ENCODE measurements around the gene CYP21A2.
"Not testable (repeated sequence)": the region's sequence is repeated elsewhere in the genome, so short reads cannot be mapped to it uniquely, and the experiment has no call there.

Gene CYP21A2

GRCh38 chr6:32055756-32056155 lies 17.5 kb downstream of the CYP21A2 start:
- not testable (repeated sequence) for H3K9me3 Mint-ChIP-seq

GRCh38 chr6:32056254-32056653 lies 18.0 kb downstream of the CYP21A2 start:
- no peak overlapping the region for H3K27ac Mint-ChIP-seq
- H3K27me3 Mint-ChIP-seq (ENCODE audit: low read depth), result peaks cover 3% of the 10 kb centered on the region

More at GRCh38 chr6:32055756-32056155, 17.5 kb downstream of the CYP21A2 start:
- H3K27me3 Mint-ChIP-seq (ENCODE audit: low read depth); H3K36me3 Mint-ChIP-seq (ENCODE audit: low read depth); DNase-seq (ENCODE audit: low spot score); H3K27ac Mint-ChIP-seq; H3K4me1 Mint-ChIP-seq (ENCODE audit: low read depth); H3K4me3 Mint-ChIP-seq: not testable (repeated sequence)

GRCh38 chr6:32057966-32058365 lies 19.8 kb downstream of the CYP21A2 start:
- Mint-ChIP-seq H3K4me1 (ENCODE audit: low read depth) (no peaks in the 10 kb centered on the region), H3K4me3 (no peak overlapping the region), H3K27ac (no peak overlapping the region), H3K36me3 (ENCODE audit: low read depth) (no peaks in the 10 kb centered on the region), H3K27me3 (ENCODE audit: low read depth) (no peaks in the 10 kb centered on the region), H3K9me3 (no peaks in the 10 kb centered on the region)
- no peak for DNase-seq (ENCODE audit: low spot score)

More at GRCh38 chr6:32056254-32056653, 18.0 kb downstream of the CYP21A2 start:
- Mint-ChIP-seq H3K4me3 (no peak overlapping the region), H3K4me1 (ENCODE audit: low read depth) (no peaks in the 10 kb centered on the region), H3K36me3 (ENCODE audit: low read depth) (no peaks in the 10 kb centered on the region), H3K9me3 (no peaks in the 10 kb centered on the region)
- no peak for DNase-seq (ENCODE audit: low spot score)

DNA sequence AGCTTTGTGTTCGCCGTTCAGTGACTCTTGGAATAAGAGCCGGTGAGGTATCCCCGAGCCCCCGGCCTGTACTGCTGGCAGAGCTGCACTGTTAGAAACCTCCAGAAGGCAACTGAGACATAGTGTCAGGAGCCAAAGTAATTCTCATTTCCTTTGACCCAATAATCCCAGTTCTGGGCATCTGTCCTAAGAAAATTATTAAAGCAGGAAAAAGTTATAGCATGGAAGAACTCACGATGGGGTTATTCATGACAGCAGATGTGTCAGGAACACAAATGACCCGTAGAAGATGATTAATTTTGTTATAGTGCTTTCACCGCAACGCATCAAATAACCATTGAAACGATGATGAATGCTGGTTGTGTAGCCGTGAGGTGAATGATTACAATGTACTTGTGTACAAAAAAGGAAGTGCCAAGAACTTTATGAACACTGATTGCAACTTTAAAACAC lies 20.3 kb downstream of the CYP21A2 start:
- Mint-ChIP-seq H3K36me3 (ENCODE audit: low read depth) (no peaks in the 10 kb centered on the region), H3K9me3 (no peaks in the 10 kb centered on the region), H3K4me1 (ENCODE audit: low read depth) (no peaks in the 10 kb centered on the region), H3K27ac (no peak overlapping the region), H3K4me3 (no peak overlapping the region), H3K27me3 (ENCODE audit: low read depth) (no peaks in the 10 kb centered on the region)
- DNase-seq (ENCODE audit: low spot score), result no peak

DNA sequence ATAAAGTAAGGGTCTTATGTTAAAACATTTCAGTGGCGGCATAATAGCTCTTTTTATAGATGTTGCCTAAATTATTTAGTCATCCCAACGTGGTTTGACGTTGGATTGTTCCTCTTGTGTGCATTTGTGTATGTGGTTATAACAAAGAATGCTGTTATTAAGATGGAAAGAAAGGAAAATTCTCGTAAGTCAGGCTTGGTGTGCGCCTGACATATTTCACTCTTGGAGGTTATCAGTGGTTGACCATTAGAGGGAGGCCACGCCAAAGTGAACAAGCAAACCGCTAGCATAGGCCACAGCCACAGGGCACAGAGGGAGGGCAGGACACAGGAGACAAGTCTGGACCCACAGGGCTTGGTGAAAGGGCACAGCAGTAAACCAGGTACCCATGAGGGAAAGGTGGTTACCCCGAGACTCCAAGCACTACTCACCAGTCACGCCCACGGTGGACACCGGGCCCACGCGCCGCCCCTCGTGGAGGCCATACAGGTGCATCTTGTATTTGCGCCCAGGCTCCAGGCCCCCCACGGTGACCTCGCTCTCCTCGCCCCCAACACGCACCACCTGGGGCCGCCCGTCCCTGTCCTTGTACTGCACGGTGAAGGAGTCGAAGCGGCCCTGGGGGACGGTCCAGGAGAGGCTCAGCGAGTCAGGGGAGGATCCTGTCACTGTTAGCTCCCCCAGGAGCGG lies 22.9 kb downstream of the CYP21A2 start:
- Mint-ChIP-seq H3K27ac (no peak overlapping the region), H3K27me3 (ENCODE audit: low read depth) (peaks cover 2% of the 10 kb centered on the region)
- no peak for DNase-seq (ENCODE audit: low spot score)

DNA sequence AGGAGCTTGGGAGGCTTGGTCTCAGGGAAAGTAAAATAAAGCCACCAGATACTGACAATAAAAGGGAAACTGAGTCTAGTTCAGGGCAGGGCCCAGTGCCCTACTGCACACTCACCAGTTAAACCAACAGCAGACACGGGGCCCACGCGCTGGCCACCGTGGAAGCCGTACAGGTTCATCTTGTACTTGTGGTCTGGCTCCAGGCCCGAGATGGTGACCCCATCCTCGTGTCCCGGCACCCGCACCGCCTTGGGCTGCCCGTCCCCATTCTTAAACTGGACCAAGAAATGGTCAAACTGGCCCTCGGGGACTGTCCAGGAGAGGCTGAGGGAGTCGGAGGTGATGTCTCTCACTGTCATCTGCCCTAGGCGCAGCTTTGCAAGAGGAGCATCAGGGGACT lies 26.5 kb downstream of the CYP21A2 start:
- H3K4me3 Mint-ChIP-seq, result no peak overlapping the region
- H3K4me1 Mint-ChIP-seq (ENCODE audit: low read depth), result peaks cover 4% of the 10 kb centered on the region
- peaks cover 2% of the 10 kb centered on the region for H3K27me3 Mint-ChIP-seq (ENCODE audit: low read depth)
- no peaks in the 10 kb centered on the region for H3K9me3 Mint-ChIP-seq
- DNase-seq (ENCODE audit: low spot score), result no peak
- H3K36me3 Mint-ChIP-seq (ENCODE audit: low read depth), result no peaks in the 10 kb centered on the region
- no peak overlapping the region for H3K27ac Mint-ChIP-seq

More for the DNA sequence above, 22.9 kb downstream of the CYP21A2 start:
- Mint-ChIP-seq H3K4me3 (no peak overlapping the region), H3K36me3 (ENCODE audit: low read depth) (no peaks in the 10 kb centered on the region), H3K9me3 (no peaks in the 10 kb centered on the region), H3K4me1 (ENCODE audit: low read depth) (peaks cover 4% of the 10 kb centered on the region)

GRCh38 chr6:32067521-32067920 lies 29.3 kb downstream of the CYP21A2 start:
- not testable (repeated sequence) for H3K4me1 Mint-ChIP-seq (ENCODE audit: low read depth); H3K27ac Mint-ChIP-seq; H3K4me3 Mint-ChIP-seq; DNase-seq (ENCODE audit: low spot score); H3K9me3 Mint-ChIP-seq; H3K27me3 Mint-ChIP-seq (ENCODE audit: low read depth); H3K36me3 Mint-ChIP-seq (ENCODE audit: low read depth)

DNA sequence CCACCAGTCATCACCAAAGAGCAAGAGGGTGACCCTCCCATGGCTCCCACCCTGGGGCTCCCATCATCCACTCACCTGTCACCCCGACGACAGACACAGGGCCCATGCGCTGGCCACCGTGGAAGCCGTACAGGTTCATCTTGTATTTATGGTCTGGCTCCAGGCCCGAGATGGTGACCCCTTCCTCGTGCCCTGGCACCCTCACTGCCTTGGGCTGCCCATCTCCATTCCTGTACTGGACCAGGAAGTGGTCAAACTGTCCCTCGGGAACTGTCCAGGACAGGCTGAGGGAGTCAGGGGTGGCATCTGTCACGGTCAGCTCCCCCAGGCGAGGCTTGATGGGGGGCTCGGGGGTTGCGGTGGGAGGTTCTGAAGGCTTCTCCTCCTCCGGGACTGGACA lies 30.1 kb downstream of the CYP21A2 start:
- H3K36me3 Mint-ChIP-seq (ENCODE audit: low read depth); H3K9me3 Mint-ChIP-seq; H3K4me1 Mint-ChIP-seq (ENCODE audit: low read depth); DNase-seq (ENCODE audit: low spot score); H3K27me3 Mint-ChIP-seq (ENCODE audit: low read depth); H3K4me3 Mint-ChIP-seq; H3K27ac Mint-ChIP-seq: not testable (repeated sequence)

- no peak for DNase-seq (ENCODE audit: low spot score)
- Mint-ChIP-seq H3K4me1 (ENCODE audit: low read depth) (peaks cover 4% of the 10 kb centered on the region), H3K4me3 (no peak overlapping the region), H3K9me3 (no peaks in the 10 kb centered on the region), H3K27me3 (ENCODE audit: low read depth) (peaks cover 2% of the 10 kb centered on the region), H3K36me3 (ENCODE audit: low read depth) (no peaks in the 10 kb centered on the region), H3K27ac (no peak overlapping the region)
Measured at GRCh38 chr6:32068867-32069266, 30.7 kb downstream of the CYP21A2 start.

DNA sequence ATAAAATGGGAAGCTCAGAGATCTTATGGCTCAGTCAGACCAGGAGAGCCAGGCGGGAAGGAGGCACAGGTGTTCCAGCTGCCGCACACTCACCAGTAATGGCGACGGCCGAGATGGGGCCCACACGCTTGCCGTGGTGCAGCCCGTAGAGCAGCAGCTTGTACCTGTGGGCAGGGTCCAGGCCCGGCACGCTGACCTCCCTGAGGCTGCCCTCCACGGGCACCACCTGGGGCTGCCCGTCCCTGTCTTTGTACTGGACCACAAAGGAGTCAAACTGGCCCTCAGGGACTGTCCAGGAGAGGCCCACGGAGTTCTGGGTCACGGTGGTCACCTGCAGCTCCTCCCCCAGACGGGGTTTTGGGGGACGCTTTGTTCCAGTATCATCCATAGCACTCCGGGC lies 31.2 kb downstream of the CYP21A2 start:
- H3K4me3 Mint-ChIP-seq, result no peak overlapping the region
- peaks cover 2% of the 10 kb centered on the region for H3K27me3 Mint-ChIP-seq (ENCODE audit: low read depth)
- no peaks in the 10 kb centered on the region for H3K36me3 Mint-ChIP-seq (ENCODE audit: low read depth)
- no peak overlapping the region for H3K27ac Mint-ChIP-seq
- no peaks in the 10 kb centered on the region for H3K9me3 Mint-ChIP-seq
- peaks cover 4% of the 10 kb centered on the region for H3K4me1 Mint-ChIP-seq (ENCODE audit: low read depth)
- no peak for DNase-seq (ENCODE audit: low spot score)

DNA sequence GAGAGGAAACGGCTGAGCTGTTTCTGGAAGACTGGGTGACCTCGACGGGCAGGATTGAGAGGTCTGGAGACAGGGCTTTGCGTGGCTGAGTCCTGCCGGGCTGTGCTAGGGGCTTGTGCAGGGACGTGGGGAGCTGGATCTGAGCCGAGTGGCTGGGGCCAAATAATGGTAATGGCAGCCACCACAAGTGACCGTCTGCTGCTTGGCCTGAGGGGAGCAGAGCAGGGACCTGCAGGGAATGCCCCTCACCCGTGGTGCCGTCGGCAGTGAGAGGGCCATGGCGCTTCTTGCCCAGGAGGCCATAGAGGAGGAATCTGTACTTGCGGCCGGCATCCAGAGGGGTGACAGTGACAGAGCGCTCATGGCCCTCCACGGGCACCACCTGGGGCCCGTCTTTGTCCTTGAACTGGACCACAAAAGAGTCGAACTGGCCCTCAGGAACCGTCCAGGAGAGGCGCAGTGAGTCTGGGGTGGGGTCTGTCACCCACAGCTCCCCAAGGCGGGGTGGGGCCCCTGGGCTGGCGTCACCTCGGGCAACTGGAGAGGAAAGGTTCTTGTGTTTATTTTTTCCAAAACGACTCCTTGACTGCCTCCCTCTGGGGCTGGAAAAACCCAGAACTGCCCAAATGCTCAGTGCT lies 31.8 kb downstream of the CYP21A2 start:
- H3K4me1 Mint-ChIP-seq (ENCODE audit: low read depth), result peaks cover 3% of the 10 kb centered on the region
- H3K27me3 Mint-ChIP-seq (ENCODE audit: low read depth), result peaks cover 2% of the 10 kb centered on the region
- no peak for DNase-seq (ENCODE audit: low spot score)
- no peak overlapping the region for H3K4me3 Mint-ChIP-seq
- H3K27ac Mint-ChIP-seq, result no peak overlapping the region
- no peaks in the 10 kb centered on the region for H3K36me3 Mint-ChIP-seq (ENCODE audit: low read depth)
- H3K9me3 Mint-ChIP-seq, result no peaks in the 10 kb centered on the region

DNA sequence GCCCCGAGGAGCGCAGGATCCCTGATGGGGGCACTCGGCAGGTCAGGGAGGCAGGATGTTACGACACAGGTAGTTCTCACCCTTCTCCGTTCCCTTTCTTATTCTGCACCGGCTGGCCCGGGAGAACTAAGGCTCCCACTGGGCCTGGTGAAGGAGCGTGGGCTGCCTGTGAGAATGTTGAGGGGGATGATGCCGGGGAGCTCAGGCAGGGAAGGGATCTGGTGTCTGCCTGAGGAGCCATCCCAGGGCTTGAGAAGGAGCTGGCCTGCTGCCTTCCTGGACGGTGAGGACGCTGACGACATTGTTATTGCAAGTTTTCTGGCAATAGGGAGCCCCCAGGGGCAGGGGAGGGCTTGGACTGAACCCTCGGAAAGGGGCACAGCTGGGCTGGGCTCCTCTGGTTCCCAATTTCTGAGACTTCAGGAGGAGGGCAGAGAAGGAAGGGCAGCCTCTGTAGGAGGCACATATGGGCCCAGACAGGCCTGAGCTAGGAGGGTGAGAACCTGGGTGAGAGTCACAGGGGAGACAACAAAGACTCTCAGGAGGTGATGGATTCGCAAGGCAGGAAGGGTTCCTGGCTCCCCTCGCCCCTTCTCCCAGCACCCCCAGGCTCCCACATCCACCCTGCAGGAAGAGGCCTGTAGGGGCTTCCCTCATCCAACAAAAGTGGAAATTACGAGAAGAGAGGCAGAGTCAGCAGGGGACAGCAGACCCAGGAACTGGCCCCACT lies 32.8 kb downstream of the CYP21A2 start:
- H3K4me1 Mint-ChIP-seq (ENCODE audit: low read depth), result no peaks in the 10 kb centered on the region
- no peak for DNase-seq (ENCODE audit: low spot score)
- H3K9me3 Mint-ChIP-seq, result no peaks in the 10 kb centered on the region
- H3K27me3 Mint-ChIP-seq (ENCODE audit: low read depth), result no peaks in the 10 kb centered on the region
- no peaks in the 10 kb centered on the region for H3K36me3 Mint-ChIP-seq (ENCODE audit: low read depth)
- no peak overlapping the region for H3K27ac Mint-ChIP-seq
- H3K4me3 Mint-ChIP-seq, result no peak overlapping the region

GRCh38 chr6:32073101-32073500 lies 34.9 kb downstream of the CYP21A2 start:
- Mint-ChIP-seq H3K27me3 (ENCODE audit: low read depth) (peaks cover 4% of the 10 kb centered on the region), H3K4me3 (no peak overlapping the region), H3K9me3 (no peaks in the 10 kb centered on the region), H3K36me3 (ENCODE audit: low read depth) (no peaks in the 10 kb centered on the region), H3K4me1 (ENCODE audit: low read depth) (no peaks in the 10 kb centered on the region), H3K27ac (no peak overlapping the region)
- no peak for DNase-seq (ENCODE audit: low spot score)

DNA sequence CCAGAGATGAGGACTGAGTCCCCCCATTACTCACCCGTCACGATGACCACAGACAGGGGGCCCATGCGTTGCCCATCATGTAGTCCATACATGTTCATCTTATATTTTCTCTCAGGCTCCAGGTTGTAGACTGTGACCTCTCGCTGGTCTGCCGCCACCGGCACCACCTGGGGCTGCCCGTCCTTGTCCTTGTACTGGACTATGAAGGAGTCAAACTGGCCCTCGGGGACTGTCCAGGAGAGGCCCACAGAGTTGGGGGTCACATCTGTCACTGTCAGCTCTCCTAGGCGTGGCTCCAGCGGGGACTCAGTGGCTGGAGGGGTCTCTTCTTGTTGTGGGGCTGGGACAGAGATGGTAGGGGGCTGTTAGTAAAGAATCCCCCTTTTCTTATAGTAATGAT lies 35.4 kb downstream of the CYP21A2 start:
- H3K27me3 Mint-ChIP-seq (ENCODE audit: low read depth), result peaks cover 4% of the 10 kb centered on the region
- H3K27ac Mint-ChIP-seq, result no peak overlapping the region

More for the DNA sequence above, 35.4 kb downstream of the CYP21A2 start:
- DNase-seq (ENCODE audit: low spot score), result no peak
- no peaks in the 10 kb centered on the region for H3K4me1 Mint-ChIP-seq (ENCODE audit: low read depth)
- no peak overlapping the region for H3K4me3 Mint-ChIP-seq
- no peaks in the 10 kb centered on the region for H3K9me3 Mint-ChIP-seq
- no peaks in the 10 kb centered on the region for H3K36me3 Mint-ChIP-seq (ENCODE audit: low read depth)

Measured in T-helper 2 cell treated with Interferon-gamma antibody and Interleukin-4, amounts not matched to agents 5 μg/mL and 100 μg/mL, for 36 hours (primary cell).